Transverse colon (tissue), 4 donors: ENCODE measurements around the gene RABGAP1L.

ENCODE experiments used
- POLR2AphosphoS5 ChIP-seq, 3 donors: sonication (generic); formaldehyde crosslinking; IDR thresholded peaks; one replicate each; pipeline ENCODE4 v1.6.1; 2016; ENCODE audit warnings: antibody characterized with exemption in 3 of 3
- TF ChIP-seq, protein P1 (sequence below), 5 experiments: fragments of 200-600 bp in 3 of 5; fragments of 450-650 bp in 2 of 5; sonication (generic) in 3 of 5; IDR thresholded peaks; 1 replicate in 2 of 5; 2 replicates in 3 of 5; pipeline ENCODE4 v1.5.1; 2016 to 2017; ENCODE audit warnings: antibody characterized with exemption in 5 of 5, inconsistent platforms in 3 of 5, mild to moderate bottlenecking in 2 of 5, moderate library complexity in 1 of 5

- no peak for TF ChIP-seq POLR2AphosphoS5 (IDR thresholded peaks at IDR 0.05)
- TF ChIP-seq, protein P1, sequence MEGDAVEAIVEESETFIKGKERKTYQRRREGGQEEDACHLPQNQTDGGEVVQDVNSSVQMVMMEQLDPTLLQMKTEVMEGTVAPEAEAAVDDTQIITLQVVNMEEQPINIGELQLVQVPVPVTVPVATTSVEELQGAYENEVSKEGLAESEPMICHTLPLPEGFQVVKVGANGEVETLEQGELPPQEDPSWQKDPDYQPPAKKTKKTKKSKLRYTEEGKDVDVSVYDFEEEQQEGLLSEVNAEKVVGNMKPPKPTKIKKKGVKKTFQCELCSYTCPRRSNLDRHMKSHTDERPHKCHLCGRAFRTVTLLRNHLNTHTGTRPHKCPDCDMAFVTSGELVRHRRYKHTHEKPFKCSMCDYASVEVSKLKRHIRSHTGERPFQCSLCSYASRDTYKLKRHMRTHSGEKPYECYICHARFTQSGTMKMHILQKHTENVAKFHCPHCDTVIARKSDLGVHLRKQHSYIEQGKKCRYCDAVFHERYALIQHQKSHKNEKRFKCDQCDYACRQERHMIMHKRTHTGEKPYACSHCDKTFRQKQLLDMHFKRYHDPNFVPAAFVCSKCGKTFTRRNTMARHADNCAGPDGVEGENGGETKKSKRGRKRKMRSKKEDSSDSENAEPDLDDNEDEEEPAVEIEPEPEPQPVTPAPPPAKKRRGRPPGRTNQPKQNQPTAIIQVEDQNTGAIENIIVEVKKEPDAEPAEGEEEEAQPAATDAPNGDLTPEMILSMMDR (IDR thresholded peaks at IDR 0.05) = no peak
Observed at GRCh38 chr1:175002910-175003517, 843.7 kb downstream of the RABGAP1L start.
